Mesendoderm (in vitro differentiated cells): ENCODE measurements around the gene FBXL22.

Experiments used
- DNase-seq: peaks from one replicate; pipeline ENCODE4 v3.0.0; 2013
- H2AK5ac ChIP-seq: 2 replicates; pipeline ENCODE4 v1.6.1; 2013; ENCODE audit warnings: low read length, inconsistent platforms
- H2BK120ac ChIP-seq: 2 replicates; pipeline ENCODE4 v1.6.1; 2013; ENCODE audit warnings: low read depth, mild to moderate bottlenecking, low read length, moderate library complexity, mixed read lengths
- H2BK15ac ChIP-seq: replicated peaks from 2 replicates; pipeline ENCODE4 v1.6.1; 2013; ENCODE audit warnings: low read depth, mild to moderate bottlenecking, moderate library complexity
- H2BK5ac ChIP-seq: 2 replicates; pipeline ENCODE4 v1.6.1; 2013; ENCODE audit warnings: low read length, inconsistent platforms
- H3K18ac ChIP-seq: 2 replicates; pipeline ENCODE4 v1.6.1; 2013; ENCODE audit warnings: mild to moderate bottlenecking, low read length, mixed read lengths
- H3K23ac ChIP-seq: one replicate; pipeline ENCODE4 v1.6.1; 2013; ENCODE audit warnings: low read length
- H3K27ac ChIP-seq: 2 replicates; pipeline ENCODE4 v1.5.1; 2013; ENCODE audit warnings: low read depth, mild to moderate bottlenecking, inconsistent platforms, low read length, moderate library complexity
- H3K27me3 ChIP-seq: 2 replicates; pipeline ENCODE4 v1.6.1; 2013; ENCODE audit warnings: low read length, control low read depth, mild to moderate bottlenecking, inconsistent platforms; ENCODE audit not compliant: insufficient read depth, poor library complexity
- H3K36me3 ChIP-seq: 2 replicates; pipeline ENCODE4 v1.6.1; 2013; ENCODE audit warnings: low read length, inconsistent platforms; ENCODE audit not compliant: control insufficient read depth, insufficient read depth
- H3K4ac ChIP-seq: one replicate; pipeline ENCODE4 v1.6.1; 2013; ENCODE audit warnings: low read depth, mild to moderate bottlenecking, low read length, moderate library complexity
- H3K4me1 ChIP-seq: 2 replicates; pipeline ENCODE4 v1.6.1; 2013; ENCODE audit warnings: low read depth, low read length, inconsistent platforms; ENCODE audit not compliant: control insufficient read depth
- H3K4me2 ChIP-seq: 2 replicates; pipeline ENCODE4 v1.6.1; 2013; ENCODE audit warnings: low read length
- H3K4me3 ChIP-seq: 2 replicates; pipeline ENCODE4 v1.5.1; 2013; ENCODE audit warnings: mild to moderate bottlenecking, low read length
- H3K56ac ChIP-seq: one replicate; pipeline ENCODE4 v1.6.1; 2013; ENCODE audit warnings: low read length
- H3K79me1 ChIP-seq: 2 replicates; pipeline ENCODE4 v1.6.1; 2013; ENCODE audit warnings: low read length, inconsistent platforms
- H3K79me2 ChIP-seq: 2 replicates; pipeline ENCODE4 v1.6.1; 2013; ENCODE audit warnings: mild to moderate bottlenecking, low read length; ENCODE audit not compliant: control insufficient read depth, insufficient read depth
- H3K9ac ChIP-seq: 2 replicates; pipeline ENCODE4 v1.6.1; 2013; ENCODE audit warnings: low read length, inconsistent platforms
- H4K5ac ChIP-seq: one replicate; pipeline ENCODE4 v1.6.1; 2013; ENCODE audit warnings: low read length
- H4K8ac ChIP-seq: one replicate; pipeline ENCODE4 v1.6.1; 2013; ENCODE audit warnings: low read depth, mild to moderate bottlenecking, control low read depth, low read length, moderate library complexity
- WGBS: extraction: QIAGEN DNeasy Blood & Tissue Kit; methylation state at CpG from one replicate; pipeline ENCODE4 v1.1.7; 2013; ENCODE audit warnings: low lambda C conversion rate, missing lambda C conversion rate; ENCODE audit not compliant: insufficient coverage; ENCODE audit errors: extremely low coverage; 5-methylcytosine and 5-hydroxymethylcytosine counted together

The FBXL22 gene

GRCh38 chr15:63602595-63602994 lies 5.4 kb downstream of the FBXL22 start:
- Histone ChIP-seq H3K4me1 (no peaks in the 10 kb centered on the region), H3K4me3 (no peak overlapping the region), H3K18ac (no peak overlapping the region), H3K27ac (no peak overlapping the region), H2BK15ac (no peak overlapping the region), H3K4me2 (no peak overlapping the region), H4K8ac (no peak overlapping the region), H2BK120ac (no peak overlapping the region), H3K79me1 (no peaks in the 10 kb centered on the region), H2BK5ac (no peak overlapping the region), H3K79me2 (no peaks in the 10 kb centered on the region), H3K27me3 (no peaks in the 10 kb centered on the region), H3K9ac (no peak overlapping the region), H3K36me3 (no peaks in the 10 kb centered on the region), H3K4ac (no peak overlapping the region), H3K56ac (no peak overlapping the region), H4K5ac (no peak overlapping the region), H2AK5ac (no peak overlapping the region), H3K23ac (no peak overlapping the region)
- WGBS, result no CpG with 5 or more reads among the region's 3 CpGs
- DNase-seq, result no peak

- no peak for DNase-seq
These were observed 6.3 kb downstream of the FBXL22 start for GRCh38 chr15:63603516-63603915.

GRCh38 chr15:63604281-63604680 lies 7.1 kb downstream of the FBXL22 start:
- Histone ChIP-seq H3K23ac (no peak overlapping the region), H2BK5ac (no peak overlapping the region), H3K18ac (no peak overlapping the region), H4K5ac (no peak overlapping the region), H3K4me2 (no peak overlapping the region), H3K27ac (no peak overlapping the region), H2BK120ac (no peak overlapping the region), H3K36me3 (no peaks in the 10 kb centered on the region), H3K4me1 (no peaks in the 10 kb centered on the region), H2AK5ac (no peak overlapping the region), H3K4ac (no peak overlapping the region), H3K4me3 (no peak overlapping the region), H2BK15ac (no peak overlapping the region), H3K79me1 (no peaks in the 10 kb centered on the region), H3K56ac (no peak overlapping the region), H3K27me3 (no peaks in the 10 kb centered on the region), H3K79me2 (no peaks in the 10 kb centered on the region), H4K8ac (no peak overlapping the region), H3K9ac (no peak overlapping the region)
- DNase-seq, result no peak
- WGBS, result no CpG with 5 or more reads among the region's 2 CpGs

More at GRCh38 chr15:63603516-63603915, 6.3 kb downstream of the FBXL22 start:
- no peak overlapping the region for H3K4me2 ChIP-seq
- no peak overlapping the region for H3K18ac ChIP-seq
- H3K27me3 ChIP-seq, result no peaks in the 10 kb centered on the region
- no peak overlapping the region for H3K4me3 ChIP-seq
- no peaks in the 10 kb centered on the region for H3K36me3 ChIP-seq
- H3K4ac ChIP-seq, result no peak overlapping the region
- no peak overlapping the region for H3K23ac ChIP-seq
- no CpG with 5 or more reads among the region's 4 CpGs for WGBS
- H4K8ac ChIP-seq, result no peak overlapping the region
- no peak overlapping the region for H3K56ac ChIP-seq
- H4K5ac ChIP-seq, result no peak overlapping the region
- no peak overlapping the region for H2AK5ac ChIP-seq
- H2BK5ac ChIP-seq, result no peak overlapping the region
- no peak overlapping the region for H2BK15ac ChIP-seq
- no peak overlapping the region for H3K27ac ChIP-seq
- no peak overlapping the region for H3K9ac ChIP-seq
- no peak overlapping the region for H2BK120ac ChIP-seq
- H3K79me1 ChIP-seq, result no peaks in the 10 kb centered on the region
- H3K79me2 ChIP-seq, result no peaks in the 10 kb centered on the region
- H3K4me1 ChIP-seq, result no peaks in the 10 kb centered on the region

- Histone ChIP-seq H3K27me3 (no peaks in the 10 kb centered on the region), H3K4me3 (no peak overlapping the region)
These were observed 7.8 kb downstream of the FBXL22 start for GRCh38 chr15:63605036-63605435.

GRCh38 chr15:63605816-63606215 lies 8.6 kb downstream of the FBXL22 start:
- no peak for DNase-seq
- no peak overlapping the region for H2AK5ac ChIP-seq

More at GRCh38 chr15:63605036-63605435, 7.8 kb downstream of the FBXL22 start:
- Histone ChIP-seq H3K23ac (no peak overlapping the region), H2AK5ac (no peak overlapping the region), H3K27ac (no peak overlapping the region), H3K36me3 (no peaks in the 10 kb centered on the region), H3K4ac (no peak overlapping the region), H2BK120ac (no peak overlapping the region), H3K79me1 (no peaks in the 10 kb centered on the region), H2BK15ac (no peak overlapping the region), H4K8ac (no peak overlapping the region), H3K4me2 (no peak overlapping the region), H3K18ac (no peak overlapping the region), H4K5ac (no peak overlapping the region), H3K79me2 (no peaks in the 10 kb centered on the region), H3K56ac (no peak overlapping the region), H3K4me1 (no peaks in the 10 kb centered on the region), H2BK5ac (no peak overlapping the region), H3K9ac (no peak overlapping the region)
- DNase-seq, result no peak
- WGBS, result no CpG with 5 or more reads among the region's 3 CpGs

GRCh38 chr15:63606308-63606707 lies 9.1 kb downstream of the FBXL22 start:
- Histone ChIP-seq H3K27ac (no peak overlapping the region), H3K4ac (no peak overlapping the region), H3K36me3 (no peaks in the 10 kb centered on the region), H2AK5ac (no peak overlapping the region), H3K23ac (no peak overlapping the region), H3K4me1 (no peaks in the 10 kb centered on the region), H4K8ac (no peak overlapping the region), H2BK15ac (no peak overlapping the region), H3K18ac (no peak overlapping the region), H3K27me3 (no peaks in the 10 kb centered on the region), H3K56ac (no peak overlapping the region), H3K9ac (no peak overlapping the region), H2BK120ac (no peak overlapping the region), H4K5ac (no peak overlapping the region), H3K79me1 (no peaks in the 10 kb centered on the region), H3K79me2 (no peaks in the 10 kb centered on the region), H3K4me2 (no peak overlapping the region), H2BK5ac (no peak overlapping the region), H3K4me3 (no peak overlapping the region)
- no peak for DNase-seq
- no CpG with 5 or more reads among the region's 2 CpGs for WGBS

More at GRCh38 chr15:63605816-63606215, 8.6 kb downstream of the FBXL22 start:
- Histone ChIP-seq H3K27me3 (no peaks in the 10 kb centered on the region), H3K79me2 (no peaks in the 10 kb centered on the region), H4K5ac (no peak overlapping the region), H4K8ac (no peak overlapping the region), H3K27ac (no peak overlapping the region), H3K18ac (no peak overlapping the region), H3K23ac (no peak overlapping the region), H3K4me2 (no peak overlapping the region), H2BK5ac (no peak overlapping the region), H2BK120ac (no peak overlapping the region), H3K4me1 (no peaks in the 10 kb centered on the region), H2BK15ac (no peak overlapping the region), H3K4me3 (no peak overlapping the region), H3K36me3 (no peaks in the 10 kb centered on the region), H3K79me1 (no peaks in the 10 kb centered on the region), H3K4ac (no peak overlapping the region), H3K56ac (no peak overlapping the region), H3K9ac (no peak overlapping the region)
- WGBS, result no CpG with 5 or more reads among the region's 7 CpGs
